Kidney epithelial cell (primary cell): Measurements from ENCODE around the gene TBC1D14. TPM values are rescaled to one million over a fixed set of nuclear protein-coding genes. Genes with fewer than 3 reads are reported as not detected.
A peak's percentile ranks its signal among the peaks of the same experiment; 100 is the strongest.

Experiments
- DNase-seq: peaks from one replicate; pipeline ENCODE4 v3.0.0-alpha.2; 2010; ENCODE audit warnings: low read depth
- H3K27me3 ChIP-seq: 2 replicates; pipeline ENCODE4 v1.6.0; 2011; ENCODE audit warnings: low read length; ENCODE audit not compliant: control insufficient read depth, insufficient read depth
- H3K36me3 ChIP-seq: 2 replicates; pipeline ENCODE4 v1.5.1; 2011; ENCODE audit warnings: low read length; ENCODE audit not compliant: control insufficient read depth, insufficient read depth
- H3K4me3 ChIP-seq: 2 replicates; pipeline ENCODE4 v1.5.1; 2011; ENCODE audit warnings: low read depth, mild to moderate bottlenecking, control low read depth, low read length
- total RNA-seq: library from RNA; depleted of rRNA; stranded (reverse); fragments of >200 nt; gene quantifications from 2 replicates; pipeline ENCODE4 v1.2.3, GENCODE V29; 2015
- TF ChIP-seq, protein P1 (sequence below): IDR thresholded peaks from 2 replicates; pipeline ENCODE4 v1.5.1; 2011; ENCODE audit warnings: mild to moderate bottlenecking, moderate library complexity, low read length, control low read depth, inconsistent platforms; ENCODE audit not compliant: insufficient read depth, poor library complexity, severe bottlenecking

The TBC1D14 gene
- total RNA-seq, result 52.8 and 53.3 TPM in 2 replicates

- no peak for DNase-seq
- H3K27me3 ChIP-seq, result peaks cover 10% of the 10 kb centered on the region
- TF ChIP-seq, protein P1, sequence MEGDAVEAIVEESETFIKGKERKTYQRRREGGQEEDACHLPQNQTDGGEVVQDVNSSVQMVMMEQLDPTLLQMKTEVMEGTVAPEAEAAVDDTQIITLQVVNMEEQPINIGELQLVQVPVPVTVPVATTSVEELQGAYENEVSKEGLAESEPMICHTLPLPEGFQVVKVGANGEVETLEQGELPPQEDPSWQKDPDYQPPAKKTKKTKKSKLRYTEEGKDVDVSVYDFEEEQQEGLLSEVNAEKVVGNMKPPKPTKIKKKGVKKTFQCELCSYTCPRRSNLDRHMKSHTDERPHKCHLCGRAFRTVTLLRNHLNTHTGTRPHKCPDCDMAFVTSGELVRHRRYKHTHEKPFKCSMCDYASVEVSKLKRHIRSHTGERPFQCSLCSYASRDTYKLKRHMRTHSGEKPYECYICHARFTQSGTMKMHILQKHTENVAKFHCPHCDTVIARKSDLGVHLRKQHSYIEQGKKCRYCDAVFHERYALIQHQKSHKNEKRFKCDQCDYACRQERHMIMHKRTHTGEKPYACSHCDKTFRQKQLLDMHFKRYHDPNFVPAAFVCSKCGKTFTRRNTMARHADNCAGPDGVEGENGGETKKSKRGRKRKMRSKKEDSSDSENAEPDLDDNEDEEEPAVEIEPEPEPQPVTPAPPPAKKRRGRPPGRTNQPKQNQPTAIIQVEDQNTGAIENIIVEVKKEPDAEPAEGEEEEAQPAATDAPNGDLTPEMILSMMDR, result peak; percentile 17
- H3K36me3 ChIP-seq, result no peaks in the 10 kb centered on the region
- peak within 1 kb of the TSS; percentile 71 for H3K4me3 ChIP-seq
Measured at GRCh38 chr4:6909113-6909969, at the start of gene TBC1D14. Gene TBC1D14 (plus strand): TSS chr4:6909826. CDS start chr4:6923390, 13,564 bp downstream.

- Histone ChIP-seq H3K27me3 (no peaks in the 10 kb centered on the region), H3K4me3 (no peak overlapping the region), H3K36me3 (peaks cover 1% of the 10 kb centered on the region)
- TF ChIP-seq, protein P1, result no peak
- no peak for DNase-seq
Measured at GRCh38 chr4:6868386-6868785, 41.2 kb upstream of the TBC1D14 start.

GRCh38 chr4:6869944-6870343 is 39.7 kb upstream of the TBC1D14 start:
- peaks cover 4% of the 10 kb centered on the region for H3K36me3 ChIP-seq
- TF ChIP-seq, protein P1, result no peak
- H3K27me3 ChIP-seq, result no peaks in the 10 kb centered on the region
- DNase-seq, result no peak
- no peak overlapping the region for H3K4me3 ChIP-seq

DNA sequence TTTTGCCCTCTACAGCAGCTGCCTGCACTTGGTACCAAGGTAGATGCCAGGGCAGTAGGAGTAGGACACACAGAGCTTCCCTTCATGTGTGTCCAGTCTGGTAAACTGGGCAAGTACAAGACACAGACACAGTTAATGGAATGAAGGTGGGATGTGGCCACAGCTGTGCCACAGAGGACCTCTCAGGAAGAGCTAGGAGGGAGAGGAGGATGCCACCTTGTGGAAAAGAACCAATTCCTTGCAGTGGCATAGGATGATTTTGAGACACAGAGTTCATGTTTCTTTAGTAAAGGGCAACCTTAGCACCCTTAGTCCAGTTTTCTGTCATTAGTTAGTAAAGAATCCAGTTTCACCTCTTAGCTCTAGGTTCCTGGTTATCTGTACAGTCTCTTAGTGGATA is 36.3 kb upstream of the TBC1D14 start:
- Histone ChIP-seq H3K27me3 (no peaks in the 10 kb centered on the region), H3K4me3 (no peak overlapping the region), H3K36me3 (peaks cover 7% of the 10 kb centered on the region)
- TF ChIP-seq, protein P1, result peak; percentile 27
- no peak for DNase-seq

GRCh38 chr4:6873792-6874461 is 35.7 kb upstream of the TBC1D14 start:
- H3K36me3 ChIP-seq, result peaks cover 7% of the 10 kb centered on the region
- DNase-seq, result no peak
- no peaks in the 10 kb centered on the region for H3K27me3 ChIP-seq

More at GRCh38 chr4:6873792-6874461, 35.7 kb upstream of the TBC1D14 start:
- no peak overlapping the region for H3K4me3 ChIP-seq
- TF ChIP-seq, protein P1, result peak; percentile 85
